ENCODE measurements around the gene FBXO36. TPM values are rescaled to one million over a fixed set of nuclear protein-coding genes. Genes with fewer than 3 reads are reported as not detected.
A peak's percentile ranks its signal among the peaks of the same experiment; 100 is the strongest.

FBXO36 gene
- total RNA-seq, 1 donor from 2014 or later = 3.1 TPM

GRCh38 chr2:229970406-229970805, 48.1 kb downstream of the FBXO36 start:
- no peak for DNase-seq

- DNase-seq = no peak
Measured at GRCh38 chr2:229971298-229971790, 49.0 kb downstream of the FBXO36 start.

- no peak for DNase-seq
Measured at GRCh38 chr2:229974266-229974665, 52.0 kb downstream of the FBXO36 start.

- DNase-seq = peak; percentile 68
Measured at GRCh38 chr2:229980431-229981184, 58.3 kb downstream of the FBXO36 start.

GRCh38 chr2:229993236-229993635, 70.9 kb downstream of the FBXO36 start:
- DNase-seq = no peak

- no peak for DNase-seq
Measured at GRCh38 chr2:229996320-229996719, 74.0 kb downstream of the FBXO36 start.

- DNase-seq = no peak
Measured at GRCh38 chr2:229997565-229997964, 75.3 kb downstream of the FBXO36 start.

- DNase-seq = no peak
Measured at GRCh38 chr2:230000118-230000841, 78.0 kb downstream of the FBXO36 start.

GRCh38 chr2:230007931-230008707, 85.8 kb downstream of the FBXO36 start:
- peak; percentile 71 for DNase-seq

- DNase-seq = no peak
Measured at GRCh38 chr2:230008708-230009066, 86.4 kb downstream of the FBXO36 start.

- no peak for DNase-seq
Measured at GRCh38 chr2:230010501-230010900, 88.2 kb downstream of the FBXO36 start.

GRCh38 chr2:230011617-230012016, 89.3 kb downstream of the FBXO36 start:
- no peak for DNase-seq

- peak; percentile 13 for DNase-seq
Measured at GRCh38 chr2:230012267-230012884, 90.1 kb downstream of the FBXO36 start.

GRCh38 chr2:230016844-230017243, 94.5 kb downstream of the FBXO36 start:
- DNase-seq = no peak

- no peak for DNase-seq
Measured at GRCh38 chr2:230018153-230018552, 95.8 kb downstream of the FBXO36 start.

GRCh38 chr2:230019742-230020141, 97.4 kb downstream of the FBXO36 start:
- no peak for DNase-seq

- DNase-seq = no peak
Measured at GRCh38 chr2:230023313-230023712, 101.0 kb downstream of the FBXO36 start.

- DNase-seq = no peak
Measured at GRCh38 chr2:230042195-230042594, 119.9 kb downstream of the FBXO36 start.

GRCh38 chr2:230043025-230043424, 120.7 kb downstream of the FBXO36 start:
- DNase-seq = no peak

GRCh38 chr2:230043461-230043860, 121.2 kb downstream of the FBXO36 start:
- no peak for DNase-seq

- DNase-seq = no peak
Measured at GRCh38 chr2:230046491-230046890, 124.2 kb downstream of the FBXO36 start.

- no peak for DNase-seq
Measured at GRCh38 chr2:230048010-230048671, 125.8 kb downstream of the FBXO36 start.
